B cell (primary cell): Measurements from ENCODE around the gene IFITM1. TPM values are rescaled to one million over a fixed set of nuclear protein-coding genes. Genes with fewer than 3 reads are reported as not detected.
"Not testable (repeated sequence)": the region's sequence is repeated elsewhere in the genome, so short reads cannot be mapped to it uniquely, and the experiment has no call there.

Experiments
- ATAC-seq: fragments of 200-7000 bp; cut with Tn5 transposase; one replicate; pipeline ENCODE4 v1.10.0; 2021; ENCODE audit warnings: low read depth, mild to moderate bottlenecking, moderate number of reproducible peaks, moderate library complexity
- CTCF ChIA-PET: fragments of 350-600 bp; sonication (Branson Sonifier 250); formaldehyde crosslinking; loops from one replicate; lab custom pipeline; 2021; ENCODE audit warnings: antibody characterized with exemption, inconsistent platforms; lab: Charles Lee
- POLR2A ChIA-PET: fragments of 350-600 bp; sonication (Branson Sonifier 250); formaldehyde crosslinking; loops from one replicate; lab custom pipeline; 2021; ENCODE audit warnings: antibody characterized with exemption; lab: Charles Lee
- DNase-seq: peaks from one replicate; pipeline ENCODE4 v3.0.0; 2013
- H2AFZ ChIP-seq: 2 replicates; pipeline ENCODE4 v1.6.1; 2012; ENCODE audit warnings: mild to moderate bottlenecking, low read depth, low read length; ENCODE audit not compliant: insufficient read depth, poor library complexity, severe bottlenecking
- H3K27ac ChIP-seq, 2 donors: 1 replicate in 1 of 2; 2 replicates in 1 of 2; pipeline ENCODE4 v1.5.1; 2012 to 2013; ENCODE audit warnings: low read length in 2 of 2, mild to moderate bottlenecking in 2 of 2, moderate library complexity in 1 of 2
- H3K27me3 ChIP-seq, 4 experiments: fragments of 200-600 bp in 1 of 4; sonication (generic) in 1 of 4; replicated peaks in 1 of 4; 1 replicate in 2 of 4; 2 replicates in 2 of 4; pipeline versions ENCODE4 v1.6.1 to v1.7.0; 2013 to 2016; ENCODE audit warnings: low read length in 3 of 4, mild to moderate bottlenecking in 2 of 4, mixed read lengths in 1 of 4, moderate library complexity in 1 of 4; ENCODE audit not compliant: insufficient read depth in 4 of 4, control insufficient read depth in 3 of 4; ENCODE audit errors: control extremely low read depth in 1 of 4
- H3K36me3 ChIP-seq, 2 experiments: replicated peaks in 1 of 2; 1 replicate in 1 of 2; 2 replicates in 1 of 2; pipeline versions ENCODE4 v1.6.1 to v1.7.1; 2013; ENCODE audit warnings: low read length in 1 of 2; ENCODE audit not compliant: insufficient read depth in 2 of 2, control insufficient read depth in 1 of 2; ENCODE audit errors: control extremely low read depth in 1 of 2, extremely low read depth in 1 of 2
- H3K4me1 ChIP-seq, 2 donors: fragments of 200-600 bp in 1 of 2; sonication (generic) in 1 of 2; 1 replicate in 1 of 2; 2 replicates in 1 of 2; pipeline versions ENCODE4 v1.5.1 to v1.6.1; 2013 to 2017; ENCODE audit warnings: low read length in 2 of 2; ENCODE audit not compliant: control insufficient read depth in 2 of 2, insufficient read depth in 2 of 2
- H3K4me2 ChIP-seq: replicated peaks from 2 replicates; pipeline ENCODE3; 2012; ENCODE audit warnings: mild to moderate bottlenecking, low read depth, low read length; ENCODE audit not compliant: poor library complexity, severe bottlenecking
- H3K4me3 ChIP-seq, 5 experiments: fragments of 200-600 bp in 1 of 5; sonication (generic) in 1 of 5; 1 replicate in 3 of 5; 2 replicates in 2 of 5; pipeline versions ENCODE4 v1.5.1 to v1.7.0; 2011 to 2016; ENCODE audit warnings: low read length in 4 of 5, mild to moderate bottlenecking in 4 of 5, low read depth in 2 of 5, control low read depth in 1 of 5, moderate library complexity in 1 of 5; ENCODE audit not compliant: insufficient read depth in 1 of 5; ENCODE audit errors: control extremely low read depth in 1 of 5, extremely low read depth in 1 of 5
- H3K79me2 ChIP-seq: fragments of 200-600 bp; sonication (generic); one replicate; pipeline ENCODE4 v1.6.0; 2016; ENCODE audit warnings: low read length; ENCODE audit not compliant: control insufficient read depth, insufficient read depth
- H3K9ac ChIP-seq: fragments of 200-600 bp; sonication (generic); 2 replicates; pipeline ENCODE4 v1.6.1; 2017; ENCODE audit warnings: mild to moderate bottlenecking, low read length, moderate library complexity
- H3K9me3 ChIP-seq, 3 donors: one replicate each; pipeline versions ENCODE4 v1.6.1 to v1.7.1; 2013; ENCODE audit warnings: low read length in 2 of 3; ENCODE audit not compliant: control insufficient read depth in 2 of 3, insufficient read depth in 1 of 3; ENCODE audit errors: control extremely low read depth in 1 of 3
- H4K20me1 ChIP-seq: 2 replicates; pipeline ENCODE4 v1.6.0; 2012; ENCODE audit warnings: mild to moderate bottlenecking, low read length; ENCODE audit not compliant: insufficient read depth, control insufficient read depth, poor library complexity, severe bottlenecking
- H3K27ac Mint-ChIP-seq: one replicate; pipeline ENCODE4 v1.8.0; 2021; ENCODE audit warnings: mixed read lengths
- H3K27me3 Mint-ChIP-seq: one replicate; pipeline ENCODE4 v1.8.0; 2021; ENCODE audit warnings: mixed read lengths
- H3K4me1 Mint-ChIP-seq: one replicate; pipeline ENCODE4 v1.8.0; 2021; ENCODE audit warnings: mixed read lengths
- H3K4me3 Mint-ChIP-seq: one replicate; pipeline ENCODE4 v1.8.0; 2021; ENCODE audit warnings: mixed read lengths
- H3K9me3 Mint-ChIP-seq: one replicate; pipeline ENCODE4 v1.8.0; 2022; ENCODE audit warnings: mixed read lengths; ENCODE audit not compliant: insufficient read depth
- CTCF ChIP-seq: fragments of 200-600 bp; IDR thresholded peaks from one replicate; pipeline ENCODE4 v1.8.0; 2022; ENCODE audit warnings: antibody characterized with exemption, mild to moderate bottlenecking
- EZH2 ChIP-seq: IDR thresholded peaks from 2 replicates; pipeline ENCODE4 v1.6.1; 2012; ENCODE audit warnings: borderline replicate concordance, low read depth, mild to moderate bottlenecking, moderate library complexity, low read length; ENCODE audit not compliant: insufficient read depth, poor library complexity, severe bottlenecking
- WGBS: methylation state at CpG from one replicate; pipeline ENCODE4 v1.1.5; 2013; ENCODE audit warnings: missing lambda C conversion rate; ENCODE audit not compliant: insufficient coverage; 5-methylcytosine and 5-hydroxymethylcytosine counted together
- intact Hi-C: fragments of 100-400 bp; cut with micrococcal nuclease; formaldehyde crosslinking; loops from one replicate; pipeline ENCODE4 v1.10.0; 2022
- polyA plus RNA-seq: library from polyadenylated mRNA; depleted of rRNA; stranded (reverse); fragments of >200 nt; gene quantifications from 2 replicates; pipeline ENCODE4 v1.2.3, GENCODE V29; 2012
- total RNA-seq, 2 donors: library from RNA; stranded (reverse); fragments of 120-200 nt in 1 of 2; gene quantifications; 1 replicate in 1 of 2; 2 replicates in 1 of 2; pipeline versions ENCODE4 v1.2.3 to v1.2.4, GENCODE V29; 2013 to 2022

Gene IFITM1
- total and polyA plus RNA-seq, 2 donors (not counting 1 experiment from before 2014, with no cell fraction given), result 19.5 to 83.7 TPM

GRCh38 chr11:362642-363442, 49.0 kb downstream of the IFITM1 start:
- Histone ChIP-seq H3K36me3 (no peaks in the 10 kb centered on the region), H3K4me2 (no peak overlapping the region), H3K79me2 (no peaks in the 10 kb centered on the region), H3K4me1 (peaks cover 0 to 5% of the 10 kb centered on the region in 2 donors), H3K27me3 (peaks cover 0 to 28% (median 7%) of the 10 kb centered on the region in 4 experiments), H3K4me3 (no peak overlapping the region), H3K9ac (no peak overlapping the region), H2AFZ (no peak overlapping the region), H3K27ac (no peak overlapping the region), H3K9me3 (peaks cover 0 to 18% (median 0%) of the 10 kb centered on the region in 3 donors), H4K20me1 (no peaks in the 10 kb centered on the region)
- Mint-ChIP-seq H3K4me1 (peaks cover 2% of the 10 kb centered on the region), H3K9me3 (no peaks in the 10 kb centered on the region), H3K27me3 (peaks cover 16% of the 10 kb centered on the region), H3K4me3 (no peak overlapping the region), H3K27ac (no peak overlapping the region)
- ATAC-seq (no peak), DNase-seq (no peak)
- TF ChIP-seq CTCF, result no peak
- TF ChIP-seq EZH2, result no peak
- CTCF ChIA-PET, result interaction anchor here (1.1 to 8.2 kb wide), 3 partner anchors 57 to 151 kb away, joined by 3 to 52 read pairs (median 15); no protein-coding TSS in a partner anchor
- 88% methylated on average over 36 of the region's 36 CpGs for WGBS
- intact Hi-C loops, result no loop called here
- POLR2A ChIA-PET, result interaction anchor here (0.8 to 1.3 kb wide), 3 partner anchors 80 to 112 kb away, joined by 3 to 5 read pairs (median 3); no protein-coding TSS in a partner anchor

GRCh38 chr11:363443-363805, 49.6 kb downstream of the IFITM1 start:
- H3K27ac Mint-ChIP-seq, ATAC-seq, H3K4me3 ChIP-seq, H2AFZ ChIP-seq, H3K36me3 ChIP-seq, H3K4me2 ChIP-seq, H3K4me1 Mint-ChIP-seq, intact Hi-C loops, DNase-seq, H3K9ac ChIP-seq, H3K9me3 Mint-ChIP-seq, H4K20me1 ChIP-seq, H3K79me2 ChIP-seq, H3K27ac ChIP-seq, H3K4me3 Mint-ChIP-seq: not testable (repeated sequence)
- 90% methylated on average over 22 of the region's 22 CpGs for WGBS
- H3K9me3 ChIP-seq, result peaks cover 0 to 18% (median 0%) of the 10 kb centered on the region in 3 donors
- ChIA-PET CTCF (interaction anchor here (1.1 to 8.2 kb wide), 2 partner anchors 112 to 152 kb away, joined by 3 to 52 read pairs; no protein-coding TSS in a partner anchor), POLR2A (interaction anchor here (0.8 to 1.3 kb wide), 3 partner anchors 79 to 113 kb away, joined by 3 to 5 read pairs (median 3); no protein-coding TSS in a partner anchor)
- H3K27me3 Mint-ChIP-seq, result peaks cover 22% of the 10 kb centered on the region
- peaks cover 4 to 10% of the 10 kb centered on the region in 2 donors for H3K4me1 ChIP-seq
- peaks cover 0 to 34% (median 12%) of the 10 kb centered on the region in 4 experiments for H3K27me3 ChIP-seq
